Measurements from ENCODE around the gene CASKIN2.

CASKIN2 gene

DNA sequence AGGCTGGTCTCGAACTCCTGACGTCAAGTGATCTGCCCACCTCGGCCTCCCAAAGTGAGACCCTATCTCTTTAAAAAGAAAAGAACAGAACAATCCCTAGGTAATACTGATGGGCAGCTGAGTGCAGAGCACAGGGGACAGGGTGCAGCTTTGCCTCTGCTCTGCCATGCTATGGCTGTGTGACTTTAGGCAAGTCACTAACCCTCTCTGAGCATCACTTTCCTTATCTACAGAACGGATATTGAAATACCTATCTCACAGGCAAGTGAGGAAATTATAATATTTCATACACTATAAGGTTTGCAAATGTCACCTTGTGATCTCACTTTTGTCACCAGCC lies 4.1 kb downstream of the CASKIN2 start:
- TF ChIP-seq, protein P1, sequence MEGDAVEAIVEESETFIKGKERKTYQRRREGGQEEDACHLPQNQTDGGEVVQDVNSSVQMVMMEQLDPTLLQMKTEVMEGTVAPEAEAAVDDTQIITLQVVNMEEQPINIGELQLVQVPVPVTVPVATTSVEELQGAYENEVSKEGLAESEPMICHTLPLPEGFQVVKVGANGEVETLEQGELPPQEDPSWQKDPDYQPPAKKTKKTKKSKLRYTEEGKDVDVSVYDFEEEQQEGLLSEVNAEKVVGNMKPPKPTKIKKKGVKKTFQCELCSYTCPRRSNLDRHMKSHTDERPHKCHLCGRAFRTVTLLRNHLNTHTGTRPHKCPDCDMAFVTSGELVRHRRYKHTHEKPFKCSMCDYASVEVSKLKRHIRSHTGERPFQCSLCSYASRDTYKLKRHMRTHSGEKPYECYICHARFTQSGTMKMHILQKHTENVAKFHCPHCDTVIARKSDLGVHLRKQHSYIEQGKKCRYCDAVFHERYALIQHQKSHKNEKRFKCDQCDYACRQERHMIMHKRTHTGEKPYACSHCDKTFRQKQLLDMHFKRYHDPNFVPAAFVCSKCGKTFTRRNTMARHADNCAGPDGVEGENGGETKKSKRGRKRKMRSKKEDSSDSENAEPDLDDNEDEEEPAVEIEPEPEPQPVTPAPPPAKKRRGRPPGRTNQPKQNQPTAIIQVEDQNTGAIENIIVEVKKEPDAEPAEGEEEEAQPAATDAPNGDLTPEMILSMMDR (conservative IDR thresholded peaks at IDR 0.05; ENCODE audit: low read depth, low read length) = no peak
- no peak overlapping the region for H3K4me3 ChIP-seq (ENCODE audit: low read depth, low read length)
- DNase-seq (ENCODE audit: low read depth) = no peak

DNA sequence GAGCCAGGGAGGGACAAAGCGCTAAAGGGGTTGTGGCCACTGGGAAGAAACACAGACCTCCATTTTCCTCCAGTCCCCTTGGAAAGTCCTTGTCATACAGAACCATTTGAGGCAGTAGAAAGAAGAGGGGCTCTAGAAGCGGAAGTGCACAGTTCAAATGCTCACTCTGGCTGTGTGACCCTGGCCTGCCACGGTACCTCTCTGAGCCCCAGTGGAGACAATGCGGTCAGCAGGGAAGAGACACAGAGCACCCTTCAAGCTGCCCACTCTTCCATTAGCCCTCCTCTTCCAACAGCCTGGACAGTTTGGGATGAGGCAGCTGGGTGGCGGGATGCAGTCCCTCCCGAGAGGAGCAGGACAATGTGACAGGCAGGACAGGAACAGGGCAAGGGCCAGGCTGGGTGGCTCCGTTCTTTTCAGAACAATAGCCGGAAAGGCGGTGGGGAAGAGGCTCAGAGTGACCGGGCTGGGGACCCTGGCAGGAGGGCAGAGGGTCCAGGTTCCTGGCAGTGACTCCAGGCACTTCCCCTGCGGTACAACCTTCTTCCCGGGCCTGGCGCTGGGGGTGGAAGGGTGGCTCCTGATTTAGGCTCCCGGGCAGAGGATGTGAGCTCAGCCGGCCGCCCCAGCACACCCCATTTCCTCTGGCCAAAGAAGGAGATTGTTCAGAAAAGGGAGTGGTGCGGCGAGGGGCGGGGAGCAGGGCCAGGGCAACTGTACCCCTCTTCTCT lies 5.6 kb downstream of the CASKIN2 start:
- H3K4me3 ChIP-seq (ENCODE audit: low read depth, low read length) = no peak overlapping the region
- no peak for DNase-seq (ENCODE audit: low read depth)
- TF ChIP-seq, protein P1 (conservative IDR thresholded peaks at IDR 0.05; ENCODE audit: low read depth, low read length) = no peak

DNA sequence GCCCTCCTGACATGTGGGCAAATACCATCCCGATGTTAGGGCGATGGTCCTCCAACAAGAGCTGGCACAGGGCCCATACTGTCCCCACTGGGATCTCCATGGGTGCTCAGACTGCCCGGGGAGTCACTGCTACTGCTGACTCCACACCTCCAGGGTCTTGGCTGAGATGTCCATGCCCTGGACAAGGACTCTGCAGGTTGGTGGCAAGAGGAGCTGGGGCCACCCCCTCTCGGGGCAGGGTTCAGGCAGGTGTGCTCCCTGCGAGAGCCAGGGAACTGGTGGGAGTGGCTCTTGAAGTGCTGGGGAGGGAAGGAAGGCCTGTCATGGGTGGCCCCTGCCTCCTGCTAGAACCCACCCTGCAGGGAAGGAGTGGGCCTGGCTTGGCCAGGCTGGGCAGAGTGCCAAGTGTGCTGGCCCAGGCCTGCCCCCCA lies 6.4 kb downstream of the CASKIN2 start:
- no peak overlapping the region for H3K4me3 ChIP-seq (ENCODE audit: low read depth, low read length)
- DNase-seq (ENCODE audit: low read depth) = no peak
- TF ChIP-seq, protein P1 (conservative IDR thresholded peaks at IDR 0.05; ENCODE audit: low read depth, low read length) = no peak

DNA sequence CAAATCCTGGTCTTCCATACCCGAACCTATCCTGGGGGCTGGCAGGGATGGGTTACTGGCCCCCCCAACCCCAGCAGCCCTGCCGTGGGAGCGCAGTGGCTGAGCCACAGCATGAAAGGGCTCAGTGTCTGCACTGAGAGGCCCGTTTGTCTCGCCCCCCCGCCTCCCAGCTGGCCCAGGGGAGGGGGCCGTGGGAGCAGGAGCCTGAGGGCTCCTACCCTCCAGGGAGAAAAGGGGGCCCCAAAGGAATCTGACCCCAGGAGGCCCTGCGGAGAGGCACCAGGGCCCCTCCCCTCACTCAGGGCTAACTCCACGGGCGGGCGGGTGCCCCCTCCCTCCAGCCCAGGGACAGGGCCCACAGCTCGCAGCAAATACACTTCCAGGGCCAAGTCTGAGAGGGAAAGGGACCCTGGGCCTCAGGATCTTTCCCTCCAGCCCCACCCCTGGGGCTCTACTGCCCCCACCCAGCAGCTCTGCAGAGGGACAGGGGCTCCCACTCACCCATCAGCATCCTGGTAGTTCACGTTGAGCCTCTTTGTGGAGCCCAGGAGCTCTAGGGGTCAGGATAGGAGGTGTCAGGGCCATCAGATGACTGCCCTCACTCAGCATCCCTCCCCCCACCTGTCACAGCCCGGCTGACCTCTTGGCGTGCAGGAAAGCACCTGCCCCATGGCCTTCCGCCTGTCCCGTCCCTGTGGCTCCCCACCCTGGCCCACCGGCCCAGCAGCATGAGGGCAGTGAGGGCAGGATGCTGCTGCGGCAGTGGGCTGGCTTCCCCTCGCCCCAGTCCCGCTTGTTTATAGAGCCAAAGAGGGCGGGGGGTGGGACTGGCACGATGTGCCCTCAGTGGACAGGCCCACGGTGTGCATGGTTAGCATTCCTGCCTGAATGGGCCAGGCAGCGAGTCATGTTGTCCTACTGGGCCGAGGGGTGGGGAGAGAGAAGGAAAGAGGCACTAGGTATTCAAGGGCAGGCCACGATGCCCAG lies 7.3 kb downstream of the CASKIN2 start:
- no peak for DNase-seq (ENCODE audit: low read depth)
- no peak overlapping the region for H3K4me3 ChIP-seq (ENCODE audit: low read depth, low read length)
- TF ChIP-seq, protein P1 (conservative IDR thresholded peaks at IDR 0.05; ENCODE audit: low read depth, low read length) = no peak

DNA sequence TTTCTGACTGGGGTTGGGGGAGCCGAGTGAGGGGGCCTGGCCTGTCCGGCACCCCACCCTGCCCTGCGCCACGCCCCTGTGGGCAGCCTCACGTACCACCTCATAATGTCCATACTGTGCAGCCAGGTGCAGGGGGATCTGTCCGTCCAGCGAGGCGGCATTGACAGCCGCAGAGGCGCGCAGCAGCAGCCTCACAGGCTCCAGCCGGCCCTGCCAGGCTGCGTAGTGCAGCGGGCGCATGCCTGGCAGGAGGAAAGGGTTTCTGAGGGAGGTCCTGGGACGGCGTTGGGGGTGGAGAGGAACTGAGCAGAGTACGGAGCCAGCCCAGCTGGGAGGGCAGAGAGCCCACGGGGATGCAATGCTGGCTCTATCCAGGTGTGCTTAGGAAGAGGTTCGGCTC lies 8.4 kb downstream of the CASKIN2 start:
- TF ChIP-seq, protein P1 (conservative IDR thresholded peaks at IDR 0.05; ENCODE audit: low read depth, low read length) = no peak
- H3K4me3 ChIP-seq (ENCODE audit: low read depth, low read length) = no peak overlapping the region
- DNase-seq (ENCODE audit: low read depth) = no peak

DNA sequence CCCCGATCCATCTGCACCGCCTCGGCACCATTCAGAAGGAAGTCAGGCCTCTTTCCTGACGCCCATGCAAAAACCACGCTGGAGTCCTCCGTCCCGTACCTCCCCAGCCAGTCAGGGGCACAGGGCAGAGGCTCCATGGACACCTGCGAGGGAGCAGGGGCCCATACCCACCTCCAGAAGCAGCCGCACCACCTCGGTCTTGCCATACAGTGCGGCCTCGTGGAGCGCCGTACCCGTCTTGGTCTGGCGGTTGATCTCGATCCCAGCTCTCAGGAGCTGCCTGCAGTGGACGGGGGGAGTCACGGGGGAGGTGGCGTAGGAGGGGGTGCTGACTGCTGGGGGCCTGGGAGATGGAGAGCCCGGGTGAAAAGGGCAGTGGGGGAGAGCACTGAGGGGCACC lies 9.2 kb downstream of the CASKIN2 start:
- TF ChIP-seq, protein P1 (conservative IDR thresholded peaks at IDR 0.05; ENCODE audit: low read depth, low read length) = no peak
- H3K4me3 ChIP-seq (ENCODE audit: low read depth, low read length) = no peak overlapping the region
- no peak for DNase-seq (ENCODE audit: low read depth)

Data from choroid plexus epithelial cell (primary cell).